Thoracic aorta (tissue), 2 donors: ENCODE data around the gene DPH6. TPM values are rescaled to one million over a fixed set of nuclear protein-coding genes. Genes with fewer than 3 reads are reported as not detected.

ENCODE experiments used
- ATAC-seq: fragments of 150-250 bp; one replicate; pipeline ENCODE4 v1.8.0; 2017; ENCODE audit warnings: low read depth; ENCODE audit not compliant: insufficient number of reproducible peaks, low FRiP score
- DNase-seq: peaks from one replicate; pipeline ENCODE4 v3.0.0-alpha.2; 2020; ENCODE audit warnings: low spot score
- H3K27ac ChIP-seq, 2 donors: fragments of 200-600 bp; sonication (generic); 1 replicate in 1 of 2; 2 replicates in 1 of 2; pipeline ENCODE4 v1.5.1; 2016; ENCODE audit warnings: mild to moderate bottlenecking in 2 of 2, moderate library complexity in 2 of 2
- H3K27me3 ChIP-seq: fragments of 200-600 bp; sonication (generic); replicated peaks from 2 replicates; pipeline ENCODE4 v1.6.0; 2016; ENCODE audit warnings: mild to moderate bottlenecking; ENCODE audit not compliant: insufficient read depth
- H3K36me3 ChIP-seq: fragments of 200-600 bp; sonication (generic); one replicate; pipeline ENCODE4 v1.5.1; 2016
- H3K4me1 ChIP-seq, 2 donors: fragments of 200-600 bp; sonication (generic); 1 replicate in 1 of 2; 2 replicates in 1 of 2; pipeline versions ENCODE4 v1.5.1 to v1.6.0; 2016; ENCODE audit warnings: low read depth in 2 of 2, mild to moderate bottlenecking in 1 of 2; ENCODE audit not compliant: control insufficient read depth in 1 of 2
- H3K4me3 ChIP-seq: fragments of 200-600 bp; sonication (generic); 2 replicates; pipeline ENCODE4 v1.5.1; 2016; ENCODE audit warnings: mild to moderate bottlenecking
- H3K9me3 ChIP-seq: fragments of 200-600 bp; sonication (generic); 2 replicates; pipeline ENCODE4 v1.5.1; 2016
- total RNA-seq, 2 donors: library from RNA; depleted of rRNA; stranded (reverse); fragments of >200 nt; gene quantifications; one replicate each; pipeline versions ENCODE4 v1.1.0 to v1.2.3, GENCODE V29; 2016
- TF ChIP-seq, protein P1 (sequence below): fragments of 200-600 bp; sonication (generic); IDR thresholded peaks from one replicate; pipeline ENCODE4 v1.5.1; 2019; ENCODE audit warnings: antibody characterized with exemption

The DPH6 gene
- total RNA-seq, 2 donors from 2014 or later, result 11.5 to 34.8 TPM

- Histone ChIP-seq H3K27ac (no peak overlapping the region), H3K4me3 (no peak overlapping the region), H3K9me3 (no peaks in the 10 kb centered on the region), H3K4me1 (peaks cover 0 to 14% of the 10 kb centered on the region in 2 donors), H3K27me3 (no peaks in the 10 kb centered on the region), H3K36me3 (no peaks in the 10 kb centered on the region)
- ATAC-seq, result no peak
- TF ChIP-seq, protein P1, sequence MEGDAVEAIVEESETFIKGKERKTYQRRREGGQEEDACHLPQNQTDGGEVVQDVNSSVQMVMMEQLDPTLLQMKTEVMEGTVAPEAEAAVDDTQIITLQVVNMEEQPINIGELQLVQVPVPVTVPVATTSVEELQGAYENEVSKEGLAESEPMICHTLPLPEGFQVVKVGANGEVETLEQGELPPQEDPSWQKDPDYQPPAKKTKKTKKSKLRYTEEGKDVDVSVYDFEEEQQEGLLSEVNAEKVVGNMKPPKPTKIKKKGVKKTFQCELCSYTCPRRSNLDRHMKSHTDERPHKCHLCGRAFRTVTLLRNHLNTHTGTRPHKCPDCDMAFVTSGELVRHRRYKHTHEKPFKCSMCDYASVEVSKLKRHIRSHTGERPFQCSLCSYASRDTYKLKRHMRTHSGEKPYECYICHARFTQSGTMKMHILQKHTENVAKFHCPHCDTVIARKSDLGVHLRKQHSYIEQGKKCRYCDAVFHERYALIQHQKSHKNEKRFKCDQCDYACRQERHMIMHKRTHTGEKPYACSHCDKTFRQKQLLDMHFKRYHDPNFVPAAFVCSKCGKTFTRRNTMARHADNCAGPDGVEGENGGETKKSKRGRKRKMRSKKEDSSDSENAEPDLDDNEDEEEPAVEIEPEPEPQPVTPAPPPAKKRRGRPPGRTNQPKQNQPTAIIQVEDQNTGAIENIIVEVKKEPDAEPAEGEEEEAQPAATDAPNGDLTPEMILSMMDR, result no peak
- DNase-seq, result no peak
Measured at GRCh38 chr15:35437157-35437556, 108.8 kb downstream of the DPH6 start.

DNA sequence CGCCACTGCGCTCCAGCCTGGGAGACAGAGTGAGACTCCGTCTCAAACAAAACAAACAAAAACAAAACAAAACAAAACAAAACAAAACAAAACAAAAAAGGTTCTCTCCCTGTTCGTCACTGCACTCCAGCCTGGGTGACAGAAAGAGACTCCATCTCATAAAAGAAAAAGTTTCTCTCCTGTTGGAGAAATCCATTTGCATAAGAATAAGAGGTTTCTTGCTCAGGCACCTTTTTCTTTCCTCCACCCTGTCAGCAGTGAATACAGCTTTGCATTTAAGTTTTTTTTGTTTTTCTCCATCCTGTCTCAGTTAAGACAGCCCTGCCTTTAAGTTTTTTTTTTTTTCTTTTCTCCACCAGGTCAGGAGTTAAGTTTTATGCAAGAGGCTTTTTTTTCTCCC, 109.5 kb downstream of the DPH6 start:
- Histone ChIP-seq H3K4me1 (peaks cover 0 to 14% of the 10 kb centered on the region in 2 donors), H3K9me3 (no peaks in the 10 kb centered on the region), H3K27me3 (no peaks in the 10 kb centered on the region), H3K4me3 (no peak overlapping the region), H3K36me3 (no peaks in the 10 kb centered on the region), H3K27ac (no peak overlapping the region)
- no peak for DNase-seq
- no peak for ATAC-seq
- TF ChIP-seq, protein P1, result no peak

- Histone ChIP-seq H3K27ac (no peak overlapping the region), H3K9me3 (no peaks in the 10 kb centered on the region), H3K27me3 (no peaks in the 10 kb centered on the region), H3K4me1 (peaks cover 2 to 4% of the 10 kb centered on the region in 2 donors), H3K4me3 (no peak overlapping the region), H3K36me3 (no peaks in the 10 kb centered on the region)
- no peak for DNase-seq
- TF ChIP-seq, protein P1, result no peak
- no peak for ATAC-seq
Measured at GRCh38 chr15:35431281-35431680, 114.7 kb downstream of the DPH6 start.

DNA sequence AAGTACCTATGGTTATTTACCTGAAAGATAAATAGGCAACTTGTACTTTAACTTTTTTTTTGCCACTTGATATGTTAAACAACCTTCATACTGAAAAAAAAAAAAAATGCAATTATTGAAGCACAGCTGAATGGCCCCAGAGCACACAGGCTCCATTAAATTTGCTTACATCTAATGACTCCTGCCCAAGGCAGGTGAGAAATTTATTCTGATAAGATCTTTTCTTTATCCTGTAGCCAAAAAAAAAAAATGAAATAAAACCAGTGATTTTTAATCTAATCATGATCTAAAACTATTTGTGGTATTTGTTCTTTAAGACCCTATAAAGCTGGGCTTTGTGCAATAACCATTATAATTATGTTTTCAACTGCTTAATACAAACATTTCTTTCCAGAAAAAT, 115.7 kb downstream of the DPH6 start:
- Histone ChIP-seq H3K4me1 (peaks cover 2 to 4% of the 10 kb centered on the region in 2 donors), H3K9me3 (no peaks in the 10 kb centered on the region), H3K36me3 (no peaks in the 10 kb centered on the region), H3K27ac (no peak overlapping the region), H3K4me3 (no peak overlapping the region), H3K27me3 (no peaks in the 10 kb centered on the region)
- ATAC-seq, result no peak
- TF ChIP-seq, protein P1, result no peak
- DNase-seq, result no peak

- DNase-seq, result no peak
- H3K36me3 ChIP-seq, result no peaks in the 10 kb centered on the region
- no peak overlapping the region for H3K27ac ChIP-seq
- H3K4me1 ChIP-seq, result peaks cover 2 to 4% of the 10 kb centered on the region in 2 donors
- TF ChIP-seq, protein P1, result no peak
- H3K9me3 ChIP-seq, result no peaks in the 10 kb centered on the region
- no peaks in the 10 kb centered on the region for H3K27me3 ChIP-seq
- no peak overlapping the region for H3K4me3 ChIP-seq
- no peak for ATAC-seq
Measured at GRCh38 chr15:35427496-35427895, 118.5 kb downstream of the DPH6 start.
